ENCODE results near the gene CIDEC.

CIDEC gene

DNA sequence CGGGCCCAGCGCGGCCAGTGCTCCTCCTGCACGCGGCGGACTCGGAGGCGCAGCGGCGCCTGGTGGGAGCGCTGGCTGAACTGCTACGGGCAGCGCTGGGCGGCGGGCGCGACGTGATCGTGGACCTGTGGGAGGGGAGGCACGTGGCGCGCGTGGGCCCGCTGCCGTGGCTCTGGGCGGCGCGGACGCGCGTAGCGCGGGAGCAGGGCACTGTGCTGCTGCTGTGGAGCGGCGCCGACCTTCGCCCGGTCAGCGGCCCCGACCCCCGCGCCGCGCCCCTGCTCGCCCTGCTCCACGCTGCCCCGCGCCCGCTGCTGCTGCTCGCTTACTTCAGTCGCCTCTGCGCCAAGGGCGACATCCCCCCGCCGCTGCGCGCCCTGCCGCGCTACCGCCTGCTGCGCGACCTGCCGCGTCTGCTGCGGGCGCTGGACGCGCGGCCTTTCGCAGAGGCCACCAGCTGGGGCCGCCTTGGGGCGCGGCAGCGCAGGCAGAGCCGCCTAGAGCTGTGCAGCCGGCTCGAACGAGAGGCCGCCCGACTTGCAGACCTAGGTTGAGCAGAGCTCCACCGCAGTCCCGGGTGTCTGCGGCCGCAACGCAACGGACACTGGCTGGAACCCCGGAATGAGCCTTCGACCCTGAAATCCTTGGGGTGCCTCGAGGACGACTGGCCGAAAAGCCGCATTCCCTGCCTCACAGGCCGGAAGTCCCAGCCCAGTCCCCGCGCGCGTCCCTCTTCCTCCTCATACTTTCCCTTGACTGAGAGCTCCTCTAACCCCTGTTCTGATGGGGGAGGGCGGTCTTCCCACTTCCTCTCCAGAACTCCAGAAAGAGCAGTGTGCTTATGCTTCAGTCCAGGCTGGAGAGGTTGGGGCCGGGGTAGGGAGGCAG lies 35.4 kb upstream of the CIDEC start:
- H3K9ac ChIP-seq (ENCODE audit: low read depth, low read length, poor library complexity, severe bottlenecking), result no peak overlapping the region
- H3F3A ChIP-seq (ENCODE audit: low read depth), result no peaks in the 10 kb centered on the region
- no peaks in the 10 kb centered on the region for H3K9me2 ChIP-seq (replicated peaks; ENCODE audit: low read depth, low read length)
- H3K4me1 ChIP-seq (ENCODE audit: insufficient read depth, low read length, poor library complexity, severe bottlenecking), result peaks cover 11% of the 10 kb centered on the region
- TF ChIP-seq EZH2phosphoT487 (IDR thresholded peaks at IDR 0.05; ENCODE audit: borderline replicate concordance), result no peak
- TF ChIP-seq, protein P1, sequence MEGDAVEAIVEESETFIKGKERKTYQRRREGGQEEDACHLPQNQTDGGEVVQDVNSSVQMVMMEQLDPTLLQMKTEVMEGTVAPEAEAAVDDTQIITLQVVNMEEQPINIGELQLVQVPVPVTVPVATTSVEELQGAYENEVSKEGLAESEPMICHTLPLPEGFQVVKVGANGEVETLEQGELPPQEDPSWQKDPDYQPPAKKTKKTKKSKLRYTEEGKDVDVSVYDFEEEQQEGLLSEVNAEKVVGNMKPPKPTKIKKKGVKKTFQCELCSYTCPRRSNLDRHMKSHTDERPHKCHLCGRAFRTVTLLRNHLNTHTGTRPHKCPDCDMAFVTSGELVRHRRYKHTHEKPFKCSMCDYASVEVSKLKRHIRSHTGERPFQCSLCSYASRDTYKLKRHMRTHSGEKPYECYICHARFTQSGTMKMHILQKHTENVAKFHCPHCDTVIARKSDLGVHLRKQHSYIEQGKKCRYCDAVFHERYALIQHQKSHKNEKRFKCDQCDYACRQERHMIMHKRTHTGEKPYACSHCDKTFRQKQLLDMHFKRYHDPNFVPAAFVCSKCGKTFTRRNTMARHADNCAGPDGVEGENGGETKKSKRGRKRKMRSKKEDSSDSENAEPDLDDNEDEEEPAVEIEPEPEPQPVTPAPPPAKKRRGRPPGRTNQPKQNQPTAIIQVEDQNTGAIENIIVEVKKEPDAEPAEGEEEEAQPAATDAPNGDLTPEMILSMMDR (conservative IDR thresholded peaks at IDR 0.05; ENCODE audit: low read length), result no peak
- peaks cover 22% of the 10 kb centered on the region; the same call in 1 of the 2 replicates for H3K36me3 ChIP-seq (ENCODE audit: insufficient read depth, low read length)
- no peaks in the 10 kb centered on the region for H3K9me3 ChIP-seq (ENCODE audit: insufficient read depth, low read depth, low read length)
- no peaks in the 10 kb centered on the region for H4K20me1 ChIP-seq (ENCODE audit: insufficient read depth, low read length, poor library complexity, severe bottlenecking)
- H3K79me2 ChIP-seq (ENCODE audit: insufficient read depth, low read length), result no peaks in the 10 kb centered on the region
- no peaks in the 10 kb centered on the region for H3K27me3 ChIP-seq (ENCODE audit: insufficient read depth, low read length, poor library complexity, severe bottlenecking)
- H3K4me3 ChIP-seq (ENCODE audit: low read length, poor library complexity, severe bottlenecking), result no peak overlapping the region
- H3K4me2 ChIP-seq (ENCODE audit: low read depth, low read length, poor library complexity, severe bottlenecking), result no peak overlapping the region
- no peak overlapping the region for H2AFZ ChIP-seq (ENCODE audit: low read length)

DNA sequence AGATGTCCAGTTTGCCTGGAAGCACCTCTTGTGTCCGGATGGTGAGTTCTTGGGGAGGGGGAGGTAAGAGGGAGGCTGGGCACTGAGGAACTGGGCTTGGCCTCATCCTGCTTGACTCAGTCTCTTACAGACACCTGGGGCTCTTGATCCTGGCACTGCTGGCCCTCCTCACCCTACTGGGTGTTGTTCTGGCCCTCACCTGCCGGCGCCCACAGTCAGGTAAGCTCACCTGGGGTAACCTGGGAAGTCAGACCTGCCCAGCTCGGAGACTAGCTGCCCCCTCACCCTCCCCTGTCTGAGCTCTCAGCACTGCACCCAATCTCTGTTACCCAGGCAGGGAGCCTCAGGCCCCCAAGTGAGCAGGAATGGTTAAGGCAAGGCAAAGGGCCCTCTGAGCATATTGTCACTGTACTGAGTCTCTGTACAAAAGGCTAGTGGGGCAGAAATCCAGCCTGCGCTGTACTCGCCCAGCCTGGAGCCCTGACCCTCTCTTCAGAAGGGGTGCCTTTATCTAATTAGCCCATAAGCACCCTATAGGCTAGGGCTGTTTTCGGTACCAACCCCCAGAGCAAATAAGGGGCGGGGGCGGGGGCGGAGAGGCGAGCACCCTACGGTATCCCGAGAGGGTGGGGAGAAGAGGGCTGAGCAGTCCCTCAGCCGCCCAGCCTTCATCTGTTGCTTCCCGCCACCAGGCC lies 34.7 kb upstream of the CIDEC start:
- no peaks in the 10 kb centered on the region for H4K20me1 ChIP-seq (ENCODE audit: insufficient read depth, low read length, poor library complexity, severe bottlenecking)
- peaks cover 11% of the 10 kb centered on the region for H3K4me1 ChIP-seq (ENCODE audit: insufficient read depth, low read length, poor library complexity, severe bottlenecking)
- H3F3A ChIP-seq (ENCODE audit: low read depth), result no peaks in the 10 kb centered on the region
- no peaks in the 10 kb centered on the region for H3K79me2 ChIP-seq (ENCODE audit: insufficient read depth, low read length)
- H3K4me2 ChIP-seq (ENCODE audit: low read depth, low read length, poor library complexity, severe bottlenecking), result no peak overlapping the region
- H2AFZ ChIP-seq (ENCODE audit: low read length), result no peak overlapping the region
- H3K9ac ChIP-seq (ENCODE audit: low read depth, low read length, poor library complexity, severe bottlenecking), result no peak overlapping the region
- H3K36me3 ChIP-seq (ENCODE audit: insufficient read depth, low read length), result peaks cover 22% of the 10 kb centered on the region; the same call in 1 of the 2 replicates
- H3K9me3 ChIP-seq (ENCODE audit: insufficient read depth, low read depth, low read length), result no peaks in the 10 kb centered on the region
- no peak overlapping the region for H3K4me3 ChIP-seq (ENCODE audit: low read length, poor library complexity, severe bottlenecking)
- no peaks in the 10 kb centered on the region for H3K9me2 ChIP-seq (replicated peaks; ENCODE audit: low read depth, low read length)
- TF ChIP-seq EZH2phosphoT487 (IDR thresholded peaks at IDR 0.05; ENCODE audit: borderline replicate concordance), result no peak
- TF ChIP-seq, protein P1 (conservative IDR thresholded peaks at IDR 0.05; ENCODE audit: low read length), result no peak
- no peaks in the 10 kb centered on the region for H3K27me3 ChIP-seq (ENCODE audit: insufficient read depth, low read length, poor library complexity, severe bottlenecking)

DNA sequence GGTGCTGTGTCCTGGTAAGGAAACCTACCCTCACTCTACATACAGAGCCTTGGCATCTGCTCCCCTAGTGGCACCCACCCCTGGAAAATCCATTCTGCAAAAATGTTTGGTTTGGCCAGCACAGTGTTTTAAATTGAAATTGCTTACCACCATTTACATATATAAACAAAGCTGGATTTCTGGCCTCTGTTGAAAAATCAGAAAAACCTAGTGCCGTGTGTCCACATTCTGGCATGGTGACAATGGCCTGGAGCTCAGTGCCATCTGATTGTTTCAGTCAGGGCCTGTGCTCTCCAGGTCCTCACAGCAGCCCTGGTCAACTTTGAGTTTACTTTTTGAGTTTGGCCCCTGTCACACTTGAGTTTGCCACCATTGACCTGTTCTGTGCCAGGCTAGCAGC lies 34.0 kb upstream of the CIDEC start:
- no peak overlapping the region for H2AFZ ChIP-seq (ENCODE audit: low read length)
- H3K9me3 ChIP-seq (ENCODE audit: insufficient read depth, low read depth, low read length), result no peaks in the 10 kb centered on the region
- no peaks in the 10 kb centered on the region for H3K9me2 ChIP-seq (replicated peaks; ENCODE audit: low read depth, low read length)
- H4K20me1 ChIP-seq (ENCODE audit: insufficient read depth, low read length, poor library complexity, severe bottlenecking), result no peaks in the 10 kb centered on the region
- H3K9ac ChIP-seq (ENCODE audit: low read depth, low read length, poor library complexity, severe bottlenecking), result no peak overlapping the region
- H3K36me3 ChIP-seq (ENCODE audit: insufficient read depth, low read length), result peaks cover 29% of the 10 kb centered on the region; the same call in 1 of the 2 replicates
- no peaks in the 10 kb centered on the region for H3F3A ChIP-seq (ENCODE audit: low read depth)
- peaks cover 11% of the 10 kb centered on the region for H3K4me1 ChIP-seq (ENCODE audit: insufficient read depth, low read length, poor library complexity, severe bottlenecking)
- H3K79me2 ChIP-seq (ENCODE audit: insufficient read depth, low read length), result no peaks in the 10 kb centered on the region
- TF ChIP-seq, protein P1 (conservative IDR thresholded peaks at IDR 0.05; ENCODE audit: low read length), result no peak
- TF ChIP-seq EZH2phosphoT487 (IDR thresholded peaks at IDR 0.05; ENCODE audit: borderline replicate concordance), result no peak
- H3K27me3 ChIP-seq (ENCODE audit: insufficient read depth, low read length, poor library complexity, severe bottlenecking), result no peaks in the 10 kb centered on the region
- H3K4me3 ChIP-seq (ENCODE audit: low read length, poor library complexity, severe bottlenecking), result no peak overlapping the region
- H3K4me2 ChIP-seq (ENCODE audit: low read depth, low read length, poor library complexity, severe bottlenecking), result no peak overlapping the region

Data from Loucy (cell line).